CD4-positive, alpha-beta T cell treated with Interleukin-4 for 4 hours (primary cell): ENCODE data around the gene RPS28.
A peak's percentile ranks its signal among the peaks of the same experiment; 100 is the strongest.
"Not testable (repeated sequence)": the region's sequence is repeated elsewhere in the genome, so short reads cannot be mapped to it uniquely, and the experiment has no call there.

Source experiments
- DNase-seq: peaks from one replicate; pipeline ENCODE4 v3.0.0-alpha.2; 2020

The RPS28 gene

DNA sequence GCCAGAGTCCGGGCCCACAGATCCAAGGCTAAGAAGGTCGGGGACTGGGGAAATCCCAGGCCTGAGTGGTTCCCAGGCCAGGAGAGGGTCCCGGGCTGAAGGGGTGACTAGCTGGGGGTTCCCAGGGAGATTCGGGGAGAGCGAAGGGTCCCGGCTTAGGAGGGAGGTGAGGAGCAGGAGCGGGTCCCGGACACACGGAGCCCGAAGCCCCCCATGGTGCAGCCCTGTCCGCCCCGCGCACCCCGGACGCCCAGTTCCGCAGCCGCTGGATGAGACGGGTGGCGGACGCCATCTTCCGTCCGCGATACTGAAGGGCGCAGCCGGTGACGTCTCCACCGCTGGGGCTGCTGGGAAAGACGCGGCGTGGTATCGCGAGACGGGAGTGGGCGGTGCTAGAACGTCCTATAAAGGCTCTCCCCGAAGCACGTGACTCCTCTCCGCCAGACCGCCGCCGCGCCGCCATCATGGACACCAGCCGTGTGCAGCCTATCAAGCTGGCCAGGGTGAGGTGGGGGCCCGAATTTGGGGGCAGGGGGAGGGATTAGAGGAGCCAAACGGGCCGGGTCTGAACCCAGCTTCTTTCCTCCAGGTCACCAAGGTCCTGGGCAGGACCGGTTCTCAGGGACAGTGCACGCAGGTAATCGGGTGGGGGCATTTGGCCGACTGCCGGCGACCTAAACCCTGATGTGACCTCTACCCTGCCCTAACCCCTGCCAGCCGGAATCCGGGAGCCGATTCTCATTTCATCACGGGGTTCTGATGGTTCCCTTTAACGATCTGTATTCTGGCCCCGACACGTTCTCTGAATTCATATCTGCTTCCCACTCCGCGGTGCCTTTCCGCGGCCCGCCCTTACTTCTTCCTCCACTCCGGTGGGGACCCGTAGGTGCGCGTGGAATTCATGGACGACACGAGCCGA is at the start of gene RPS28, which contains the start of gene NDUFA7:
TSS of gene RPS28 (plus strand) at position 430 of the 919 bp plus-strand sequence. CDS start at position 465, 35 bp downstream.
TSS of gene NDUFA7 (minus strand) at position 309 of the 919 bp plus-strand sequence. CDS start at position 292, 17 bp downstream.
- DNase-seq = peak; percentile 96

DNA sequence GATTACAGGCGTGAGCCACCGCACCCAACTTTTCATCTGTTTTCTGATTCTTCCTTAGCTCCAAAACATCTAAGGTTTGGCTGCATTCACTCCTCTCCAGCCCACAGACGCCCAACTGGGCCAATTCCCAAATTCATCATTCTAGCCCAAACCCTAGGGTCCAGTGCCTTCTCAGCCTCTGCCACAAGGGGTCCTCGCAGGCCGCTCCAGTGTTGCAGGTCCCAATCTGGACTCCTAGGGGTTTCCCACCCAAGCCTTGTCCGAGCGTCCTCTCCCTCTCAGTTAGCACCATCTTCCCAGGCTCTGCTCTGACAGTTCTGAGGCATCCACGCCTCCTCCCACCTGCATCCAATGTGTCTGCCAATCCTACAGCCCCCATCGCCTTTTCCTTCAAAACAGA is 44.8 kb upstream of the RPS28 start:
- not testable (repeated sequence) for DNase-seq

DNA sequence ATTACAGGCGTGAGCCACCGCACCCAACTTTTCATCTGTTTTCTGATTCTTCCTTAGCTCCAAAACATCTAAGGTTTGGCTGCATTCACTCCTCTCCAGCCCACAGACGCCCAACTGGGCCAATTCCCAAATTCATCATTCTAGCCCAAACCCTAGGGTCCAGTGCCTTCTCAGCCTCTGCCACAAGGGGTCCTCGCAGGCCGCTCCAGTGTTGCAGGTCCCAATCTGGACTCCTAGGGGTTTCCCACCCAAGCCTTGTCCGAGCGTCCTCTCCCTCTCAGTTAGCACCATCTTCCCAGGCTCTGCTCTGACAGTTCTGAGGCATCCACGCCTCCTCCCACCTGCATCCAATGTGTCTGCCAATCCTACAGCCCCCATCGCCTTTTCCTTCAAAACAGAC is 30.0 kb upstream of the RPS28 start:
- not testable (repeated sequence) for DNase-seq

DNA sequence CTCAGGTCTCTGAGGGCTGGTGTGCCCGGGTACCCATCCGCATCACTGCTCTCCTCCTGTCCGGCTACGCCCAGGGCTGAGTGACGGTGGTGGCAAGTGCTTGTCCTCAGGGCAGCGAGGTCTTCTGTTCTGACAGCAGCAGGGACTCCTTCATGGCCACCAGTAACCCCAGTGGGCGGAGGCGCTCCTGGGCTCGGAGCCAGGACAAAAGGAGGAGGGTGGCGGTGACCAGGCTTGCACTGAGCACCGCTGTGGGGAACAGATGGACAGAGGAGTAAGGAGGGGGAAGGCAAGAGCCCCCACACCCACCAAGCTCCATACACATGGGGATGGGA is 19.0 kb upstream of the RPS28 start:
- DNase-seq = no peak

DNA sequence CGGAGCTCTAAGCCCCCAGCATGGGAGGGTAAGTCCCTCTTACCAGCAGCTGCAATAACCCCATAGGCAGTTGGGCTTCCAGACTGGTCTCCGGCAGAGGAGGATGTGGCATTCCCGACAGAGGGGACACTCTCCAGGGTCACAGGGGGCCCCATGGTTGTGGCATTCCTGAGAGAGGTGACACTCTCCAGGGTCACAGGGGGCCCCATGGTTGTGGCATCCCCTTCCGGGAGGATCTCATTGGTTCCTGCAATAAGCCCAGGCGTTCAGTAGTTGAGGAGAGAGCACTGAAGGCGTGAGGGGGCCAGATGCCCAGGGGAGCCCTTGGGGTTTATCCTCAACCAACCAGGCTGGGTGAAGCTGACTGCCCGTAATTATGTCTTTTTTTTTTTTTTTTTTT is 18.6 kb upstream of the RPS28 start:
- no peak for DNase-seq

DNA sequence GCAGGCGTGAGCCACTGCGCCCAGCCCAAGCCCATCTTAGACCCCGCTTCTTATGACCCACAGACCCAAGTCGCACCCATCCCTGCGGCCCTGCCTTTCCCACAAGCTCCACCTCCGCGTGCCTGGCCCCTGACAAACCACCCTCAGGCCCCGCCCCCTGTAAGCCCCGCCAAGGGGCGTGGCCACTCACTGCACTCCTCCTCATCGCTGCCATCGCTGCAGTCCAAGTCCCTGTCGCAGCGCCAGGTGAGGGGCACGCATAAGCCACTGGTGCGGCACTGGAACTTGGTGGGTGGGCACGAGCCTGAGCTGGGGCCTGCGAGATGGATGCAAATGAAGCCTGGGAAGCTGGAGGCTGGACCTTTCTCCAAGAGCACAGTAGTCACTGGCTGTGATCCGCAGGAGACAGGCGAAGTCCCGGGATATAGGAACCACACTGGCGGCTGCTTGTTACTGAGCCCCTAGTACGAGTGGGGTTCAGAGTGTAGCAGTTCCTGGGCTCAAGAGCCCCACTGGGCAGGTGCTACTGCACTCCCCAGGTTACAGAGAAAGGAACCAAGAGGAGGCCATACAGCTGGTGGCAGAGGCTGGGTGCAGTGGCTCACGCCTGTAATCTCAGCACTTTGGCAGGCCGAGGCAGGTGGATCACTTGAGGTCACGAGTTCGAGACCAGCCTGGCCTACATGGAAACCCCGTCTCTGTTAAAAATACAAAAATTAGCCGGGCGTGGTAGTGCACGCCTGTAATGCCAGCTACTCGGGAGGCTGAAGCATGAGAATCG is 16.3 kb upstream of the RPS28 start:
- no peak for DNase-seq

DNA sequence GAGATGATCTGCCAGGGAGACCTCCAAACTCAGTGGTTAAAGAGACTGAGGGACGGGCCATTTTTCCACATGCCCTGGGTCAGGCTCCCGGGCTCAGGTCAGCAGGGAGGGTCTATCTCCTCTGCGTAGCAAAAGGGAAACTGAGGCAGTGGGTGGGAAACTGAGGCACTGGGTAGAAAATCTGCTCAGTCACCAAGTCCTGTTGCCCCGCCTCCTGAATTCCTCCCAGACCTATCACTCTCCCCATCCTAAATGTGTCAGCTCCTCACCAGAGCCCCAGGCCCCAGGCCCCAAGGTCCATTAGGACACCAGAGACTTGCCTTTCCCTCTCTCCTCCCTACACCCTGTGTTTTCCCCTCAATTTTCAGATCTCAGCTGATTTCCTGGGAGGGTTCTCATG is 15.5 kb upstream of the RPS28 start:
- no peak for DNase-seq

DNA sequence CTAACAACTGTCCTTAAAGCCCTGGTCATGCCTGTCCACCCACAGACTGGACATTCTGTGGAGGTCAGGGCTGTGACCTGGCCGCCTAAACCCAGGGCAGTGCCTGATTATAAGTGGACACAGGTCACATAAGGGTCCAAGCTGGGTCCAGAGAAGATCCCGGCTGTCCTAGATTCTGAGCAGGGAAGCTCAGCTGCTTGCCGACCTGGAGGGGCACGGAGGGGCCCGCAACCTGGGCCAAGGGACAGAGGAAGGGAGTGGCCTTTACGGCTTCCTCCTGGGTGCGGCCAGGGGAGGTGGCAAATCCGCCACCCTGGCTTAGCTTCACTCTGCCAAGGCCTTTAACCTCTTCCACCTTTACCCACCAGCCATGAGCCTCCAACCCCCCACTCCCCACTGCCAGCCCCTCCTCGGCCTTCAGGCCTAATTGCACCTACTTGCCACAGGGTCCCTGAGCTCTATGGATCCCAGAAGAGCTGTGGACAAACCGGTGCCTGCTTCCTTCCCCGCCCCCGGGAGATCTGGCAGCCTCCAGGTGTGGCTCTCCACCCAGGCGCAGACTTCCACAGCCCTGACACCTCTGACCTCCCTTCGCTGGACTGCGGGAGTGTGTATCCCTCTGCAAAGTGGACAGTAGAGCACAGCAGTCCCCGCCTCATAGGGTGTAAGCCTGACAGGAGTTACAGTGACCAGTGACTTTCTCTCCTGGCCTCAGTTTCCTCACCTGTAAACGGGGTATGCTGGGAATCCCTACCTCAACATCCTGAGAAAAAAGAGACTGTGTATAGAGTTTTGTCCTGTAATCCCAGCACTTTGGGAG is 14.9 kb upstream of the RPS28 start:
- DNase-seq = no peak

DNA sequence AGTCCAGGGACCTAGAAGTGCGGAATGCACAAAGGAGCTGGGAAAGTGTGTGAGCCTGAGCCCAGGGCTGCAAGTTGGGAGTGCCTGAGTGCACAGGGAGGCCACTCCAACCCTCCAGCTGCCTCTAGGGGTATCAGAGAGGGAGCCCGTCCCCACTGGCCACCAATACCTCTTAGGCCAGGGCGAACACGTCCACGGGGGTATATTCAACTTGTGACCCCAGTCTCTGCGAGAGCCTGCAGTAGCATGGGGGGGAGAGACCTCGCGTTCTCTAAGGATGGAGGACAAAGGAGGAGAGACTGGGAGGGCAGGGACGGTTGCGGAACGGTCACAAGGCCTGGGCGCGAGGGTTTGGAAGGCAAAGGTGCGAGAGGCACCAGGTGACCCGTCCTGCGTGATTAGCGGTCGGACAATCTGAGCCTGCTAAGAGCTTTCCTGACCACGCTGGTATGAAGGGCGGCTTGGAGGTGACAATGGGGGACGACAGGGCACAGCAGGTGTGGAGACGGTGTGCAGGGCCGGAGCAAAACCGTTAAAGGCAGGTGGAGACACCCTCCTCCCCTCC is 13.8 kb upstream of the RPS28 start:
- no peak for DNase-seq

DNA sequence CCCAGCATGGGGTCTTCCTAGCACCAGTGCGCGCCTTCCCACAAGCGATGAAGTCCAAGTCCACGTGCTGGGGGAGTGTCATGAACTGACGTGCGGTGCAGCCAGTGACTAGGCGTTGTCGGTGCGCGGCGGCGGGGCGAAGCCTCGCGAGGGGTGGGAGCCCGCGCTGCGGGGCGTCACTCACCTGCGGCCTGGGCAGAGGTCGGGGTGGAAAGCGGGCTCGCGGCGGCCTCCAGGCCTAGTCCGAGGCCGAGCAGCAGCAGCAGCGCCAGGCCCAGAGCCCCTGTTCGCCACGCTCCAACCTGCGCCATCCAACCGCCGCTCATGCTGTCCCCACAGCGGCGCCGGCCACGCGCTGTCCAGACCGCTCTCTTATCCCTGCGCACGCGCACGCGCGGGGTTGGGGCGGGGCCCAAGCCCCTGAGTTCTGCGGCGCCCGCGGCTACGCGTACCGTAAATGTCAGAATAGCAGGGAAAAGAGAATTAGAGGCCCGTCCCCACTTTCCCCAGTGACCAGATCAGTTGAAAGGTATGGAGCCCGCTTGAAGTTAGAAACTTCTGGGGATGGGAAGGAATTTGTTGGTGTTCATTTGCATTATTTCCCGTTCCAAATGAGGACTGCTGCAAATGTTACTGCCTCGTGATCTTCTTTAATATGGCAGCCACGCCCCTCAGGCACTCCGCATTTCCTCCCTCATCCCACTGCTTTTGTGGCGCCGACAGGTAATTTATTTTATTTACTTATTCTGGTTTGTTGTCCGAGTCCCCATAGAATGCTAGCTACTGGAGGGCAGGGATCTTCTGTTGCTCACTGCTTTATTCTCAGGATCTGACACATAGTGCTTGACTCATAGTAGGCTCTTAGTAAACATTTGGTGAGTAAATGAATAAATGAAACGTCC is 13.1 kb upstream of the RPS28 start, which contains the start of gene CD320:
TSS of gene CD320 (minus strand) at position 394 of the 902 bp plus-strand sequence. CDS start at position 326, 68 bp downstream.
- DNase-seq = peak; percentile 80

DNA sequence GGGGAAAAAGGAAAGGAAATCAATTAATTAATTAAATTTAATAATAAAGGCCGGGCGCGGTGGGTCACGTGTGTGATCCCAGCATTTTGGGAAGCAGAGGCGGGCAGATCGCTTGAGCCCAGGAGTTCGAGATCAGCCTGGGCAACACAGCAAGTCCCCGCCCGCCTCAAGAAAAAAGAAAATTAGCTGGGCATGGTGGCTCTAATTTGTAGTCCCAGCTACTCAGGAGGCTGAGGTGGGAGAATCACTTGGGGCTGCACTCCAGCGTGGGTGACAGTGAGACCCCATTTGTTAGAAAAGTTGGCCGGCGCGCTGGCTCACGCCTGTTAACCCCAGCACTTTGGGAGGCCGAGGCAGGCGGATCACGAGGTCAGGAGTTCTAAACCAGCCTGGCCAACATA is 12.4 kb upstream of the RPS28 start:
- no peak for DNase-seq

DNA sequence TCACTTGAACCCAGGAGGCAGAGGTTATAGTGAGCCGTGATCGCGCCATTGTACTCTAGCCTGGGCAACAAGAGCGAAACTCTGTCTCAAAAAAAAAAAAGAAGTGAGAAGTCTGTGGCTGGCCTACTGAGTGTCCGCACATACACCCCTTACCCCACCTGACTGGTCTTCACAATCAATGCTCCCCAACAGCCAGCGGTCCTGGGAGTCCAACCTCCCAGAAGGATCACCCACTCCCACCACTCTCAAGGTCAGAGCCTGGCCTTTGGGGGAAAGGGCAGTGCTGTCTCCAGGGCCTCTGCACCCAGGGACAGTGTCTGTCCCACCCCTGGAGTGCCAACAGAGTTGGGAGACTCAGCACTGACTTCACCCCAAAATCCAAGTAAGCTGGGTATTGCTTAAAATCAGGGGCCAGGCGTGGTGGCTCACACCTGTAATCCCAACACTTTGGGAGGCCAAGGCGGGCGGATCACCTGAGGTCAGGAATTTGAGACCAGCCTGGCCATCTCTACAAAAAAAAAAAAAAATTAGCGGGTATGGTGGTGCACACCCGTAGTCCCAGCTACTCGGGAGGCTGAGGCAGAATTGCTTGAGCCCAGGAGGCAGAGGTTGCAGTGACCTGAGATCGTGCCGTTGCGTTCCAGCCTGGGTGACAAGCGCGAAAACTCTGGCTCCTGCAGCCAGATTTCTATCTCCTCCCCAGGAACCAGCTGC is 10.8 kb upstream of the RPS28 start:
- no peak for DNase-seq

DNA sequence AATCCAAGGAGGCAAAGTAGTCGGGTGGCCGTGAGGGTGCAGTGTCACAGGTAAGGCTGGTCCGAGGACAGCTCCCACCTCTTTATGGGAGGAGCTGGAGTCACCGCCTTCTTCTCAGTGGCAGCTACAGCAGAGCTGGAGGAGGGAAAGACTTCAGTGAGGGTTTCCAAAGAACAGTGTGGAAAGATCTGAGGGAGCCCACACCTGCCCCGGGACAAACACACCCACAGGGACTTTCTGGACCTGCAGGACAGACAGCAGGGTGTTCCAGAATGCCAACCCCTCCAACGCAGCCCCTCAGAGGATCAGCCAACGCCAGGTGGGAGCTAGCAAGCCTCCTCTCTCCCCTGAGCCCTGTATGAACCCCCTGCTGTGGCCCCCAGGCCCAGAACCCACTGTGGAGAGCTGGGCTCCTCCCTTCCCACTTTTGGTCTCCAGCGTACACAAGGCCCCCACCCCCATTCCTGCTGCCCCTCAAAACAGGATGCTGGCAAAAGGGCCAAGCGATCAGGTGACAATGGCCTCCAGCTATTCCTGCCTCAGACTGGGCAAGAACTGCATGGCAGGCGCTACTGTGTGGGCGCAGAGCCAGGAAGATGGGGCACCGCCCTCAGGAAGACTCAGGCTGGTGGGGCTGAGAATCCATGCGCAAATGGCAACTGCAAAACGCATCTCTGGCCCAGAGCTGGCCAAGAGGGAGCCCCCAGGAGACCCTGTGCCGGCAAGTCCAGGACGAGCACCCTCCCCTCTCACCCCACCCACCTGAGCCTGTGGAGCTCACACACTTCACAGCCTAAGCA is 9.6 kb upstream of the RPS28 start:
- no peak for DNase-seq

DNA sequence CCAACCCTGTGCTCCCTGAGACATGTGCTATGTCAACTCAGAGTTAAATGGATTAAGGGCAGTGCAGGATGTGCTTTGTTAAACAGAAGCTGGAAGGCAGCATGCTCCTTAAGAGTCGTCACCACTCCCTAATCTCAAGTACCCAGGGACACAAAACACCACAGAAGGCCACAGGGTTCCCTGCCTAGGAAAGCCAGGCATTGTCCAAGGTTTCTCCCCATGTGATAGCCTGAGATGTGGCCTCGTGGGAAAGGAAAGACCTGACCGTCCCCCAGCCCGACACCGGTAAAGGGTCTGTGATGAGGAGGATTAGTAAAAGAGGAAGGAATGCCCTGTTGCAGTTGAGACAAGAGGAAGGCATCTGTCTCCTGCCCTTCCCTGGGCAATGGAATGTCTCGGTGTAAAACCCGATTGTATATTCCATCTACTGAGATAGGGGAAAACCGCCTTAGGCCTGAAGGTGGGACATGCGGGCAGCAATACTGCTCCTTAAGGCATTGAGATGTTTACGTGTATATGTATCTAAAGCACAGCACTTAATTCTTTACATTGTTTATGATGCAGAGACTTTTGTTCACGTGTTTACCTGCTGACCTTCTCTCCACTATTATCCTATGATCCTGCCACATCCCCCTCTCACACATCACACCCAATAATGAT is 6.2 kb upstream of the RPS28 start:
- not testable (repeated sequence) for DNase-seq

DNA sequence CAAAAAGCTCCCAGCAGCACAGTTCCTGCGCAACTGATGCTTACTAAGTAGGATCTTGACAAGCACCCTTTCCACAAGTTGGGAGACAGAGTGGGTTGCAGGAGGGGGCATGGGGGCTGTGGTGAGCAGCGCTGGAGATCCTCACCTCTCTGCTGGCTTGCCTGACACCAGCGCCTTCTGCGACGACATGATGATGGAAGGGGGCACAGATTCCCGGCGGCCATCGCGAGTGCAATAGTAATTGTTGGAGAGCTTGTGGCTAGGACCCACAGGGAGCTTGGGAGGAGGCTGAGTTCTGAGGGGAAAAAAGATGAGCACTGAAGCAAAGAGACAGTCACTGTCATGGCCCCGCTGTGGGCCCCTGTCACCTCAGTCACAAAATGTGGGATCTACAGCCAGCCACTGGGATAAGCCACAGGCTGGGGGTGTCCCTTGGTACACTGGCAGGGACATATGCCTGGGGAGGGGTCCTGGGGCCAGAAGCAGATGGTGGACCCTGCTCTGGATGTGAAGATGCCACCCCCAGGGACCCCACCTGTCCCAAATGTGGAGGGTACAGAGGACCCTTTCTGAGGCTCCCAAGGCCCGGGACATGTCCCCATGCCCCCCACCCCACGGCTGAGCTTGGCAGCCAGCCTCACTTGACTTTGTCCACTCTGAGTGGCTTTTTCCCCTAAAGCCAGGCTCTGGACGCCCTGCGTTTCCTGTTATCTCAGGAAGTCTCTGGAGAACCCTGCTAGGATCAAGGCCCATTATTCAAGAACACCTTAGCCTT is 4.8 kb upstream of the RPS28 start:
- no peak for DNase-seq

DNA sequence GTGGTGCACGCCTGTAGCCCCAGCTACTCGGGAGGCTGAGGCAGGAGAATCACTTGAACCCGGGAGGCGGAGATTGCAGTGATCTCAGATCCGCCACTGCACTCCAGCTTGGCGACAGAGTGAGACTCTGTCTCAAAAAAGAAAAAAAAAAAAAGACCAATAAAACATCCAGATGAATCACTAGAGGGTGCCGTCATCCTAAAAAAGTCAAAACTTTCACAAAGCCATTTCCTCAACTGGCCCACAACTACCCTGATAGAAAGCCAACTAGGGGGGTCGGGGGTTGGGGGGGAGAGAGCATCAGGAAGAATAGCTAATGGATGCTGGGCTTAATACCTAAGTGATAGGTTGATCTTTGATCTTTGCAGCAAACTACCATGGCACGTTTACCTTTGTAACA is 2.5 kb upstream of the RPS28 start:
- not testable (repeated sequence) for DNase-seq

DNA sequence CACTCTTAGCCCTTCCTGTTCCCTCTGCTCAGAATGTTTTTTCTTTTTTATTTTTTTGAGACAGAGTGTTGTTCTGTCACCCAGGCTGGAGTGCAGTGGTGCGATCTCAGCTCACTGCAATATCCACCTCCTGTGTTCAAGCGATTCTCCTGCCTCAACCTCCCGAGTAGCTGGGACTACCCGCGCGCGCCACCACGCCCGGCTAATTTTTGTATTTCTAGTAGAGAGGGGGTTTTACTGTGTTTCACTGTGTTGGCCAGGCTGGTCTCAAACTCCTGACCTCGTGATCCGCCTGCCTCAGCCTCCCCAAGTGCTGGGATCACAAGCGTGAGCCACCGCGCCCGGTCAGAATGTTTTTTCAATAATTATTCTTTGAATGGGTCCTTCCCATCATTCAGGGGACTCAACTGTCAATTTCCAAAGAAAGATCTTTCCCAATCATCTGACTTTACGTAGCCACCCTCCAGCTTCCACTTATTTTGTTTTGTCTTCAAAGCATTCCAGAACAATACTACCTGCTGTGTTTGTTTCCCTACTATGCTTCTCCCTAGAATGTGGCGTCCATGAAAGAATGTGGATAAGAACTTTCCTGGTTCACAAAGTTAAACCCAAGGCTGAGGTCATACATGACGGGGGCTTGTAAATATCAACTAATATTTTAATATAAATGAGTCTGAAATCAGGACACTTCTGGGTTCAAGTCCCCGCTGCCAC is 1.3 kb upstream of the RPS28 start:
- DNase-seq = no peak

DNA sequence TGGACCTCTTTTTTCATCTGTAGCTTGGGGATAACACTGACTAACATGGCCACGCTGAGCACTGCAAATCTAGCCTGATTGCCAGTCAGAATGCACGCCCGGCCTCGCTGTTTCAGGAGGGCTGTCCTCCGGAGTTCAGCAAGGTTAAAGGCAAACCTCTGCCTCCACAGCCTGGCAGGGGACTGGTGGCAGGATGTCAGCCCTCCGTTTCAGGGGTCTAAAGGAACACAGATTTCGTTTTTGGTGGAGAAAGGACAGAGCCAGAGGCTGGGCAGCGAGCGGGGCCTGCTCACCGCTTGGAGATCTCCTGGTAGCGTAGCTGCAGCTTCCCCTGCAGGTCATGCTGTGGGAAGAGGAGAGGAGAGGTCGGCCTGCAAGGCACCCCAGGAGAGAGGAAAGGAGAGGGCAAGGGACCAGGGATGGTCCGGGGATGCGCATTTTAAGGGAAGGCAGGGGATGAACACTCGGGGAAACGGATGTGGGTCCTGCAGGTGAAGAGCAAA is 681 bp upstream of the RPS28 start:
- peak; percentile 1 for DNase-seq
